ENCODE data around the gene DOK4.

The DOK4 gene

DNA sequence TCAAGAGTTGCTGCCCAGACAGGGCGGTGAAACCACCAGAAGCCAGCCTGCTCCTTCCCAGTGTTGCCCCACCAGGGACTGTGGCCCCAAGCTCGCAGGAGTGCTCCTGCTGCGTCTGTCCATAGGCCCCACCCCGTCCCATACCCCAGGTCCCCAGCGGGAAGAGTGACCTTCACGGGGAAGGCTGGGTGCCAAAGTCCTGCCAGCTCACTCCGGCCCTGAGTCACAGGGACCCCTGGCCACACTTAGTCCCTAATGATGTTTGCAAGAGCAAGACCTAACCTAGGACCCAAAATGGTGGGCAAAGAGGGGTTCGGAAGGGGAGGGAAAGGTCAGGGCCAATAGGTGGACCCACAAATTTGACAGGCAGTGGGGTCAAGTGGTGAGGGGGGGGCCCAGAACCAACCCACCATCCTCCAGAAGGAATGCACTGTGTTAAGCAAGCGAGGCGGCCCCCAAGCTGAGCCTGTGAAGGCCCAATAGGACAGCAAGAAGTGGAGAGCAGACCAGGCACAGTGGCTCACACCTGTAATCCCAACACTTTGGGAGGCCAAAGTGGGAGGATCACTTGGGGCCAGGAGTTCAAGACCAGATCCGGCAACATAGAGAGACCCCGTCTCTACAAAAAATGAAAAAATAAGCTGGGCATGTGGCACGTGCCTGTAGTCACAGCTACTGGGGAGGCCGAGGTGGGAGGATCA is 3.3 kb downstream of the DOK4 start:
- H3K27me3 ChIP-seq (ENCODE audit: control insufficient read depth, insufficient read depth, low read length) = no peaks in the 10 kb centered on the region
- no peak overlapping the region for H3K27ac ChIP-seq
- H3K4me2 ChIP-seq (ENCODE audit: low read length) = no peak overlapping the region
- H3K9me3 ChIP-seq (ENCODE audit: control insufficient read depth, low read length) = no peaks in the 10 kb centered on the region
- H3K4me1 ChIP-seq = peaks cover 15% of the 10 kb centered on the region
- no peak overlapping the region for H2AFZ ChIP-seq
- no peaks in the 10 kb centered on the region for H3K36me3 ChIP-seq (ENCODE audit: control insufficient read depth, insufficient read depth, low read length)
- no peak for TF ChIP-seq CTCF (IDR thresholded peaks at IDR 0.05)
- no peak overlapping the region for H3K4me3 ChIP-seq (ENCODE audit: low read depth, low read length)
- no peak overlapping the region for H3K9ac ChIP-seq
- H3K79me2 ChIP-seq = peaks cover 20% of the 10 kb centered on the region

DNA sequence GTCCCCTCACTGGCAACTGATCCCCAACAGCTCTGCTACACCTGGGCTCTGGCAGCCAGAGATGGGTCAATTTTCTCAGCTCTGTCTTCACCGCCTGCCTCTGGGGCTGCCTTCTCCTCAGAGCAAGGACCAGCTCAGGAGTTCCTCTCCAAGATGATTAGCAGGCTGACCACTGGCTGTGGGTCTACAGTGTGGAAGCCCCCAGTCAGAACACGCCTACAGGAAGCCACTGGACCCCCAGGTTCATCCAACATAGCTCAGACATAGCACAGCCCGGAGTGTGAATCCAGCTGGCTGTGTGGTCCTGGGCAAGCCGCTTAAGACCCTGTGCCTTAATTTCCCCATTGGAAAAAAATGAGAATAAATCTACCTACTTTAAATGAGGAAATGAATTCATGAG is 4.9 kb downstream of the DOK4 start:
- Histone ChIP-seq H3K4me1 (peaks cover 18% of the 10 kb centered on the region), H3K9ac (no peak overlapping the region), H3K79me2 (peaks cover 18% of the 10 kb centered on the region), H3K4me3 (ENCODE audit: low read depth, low read length) (no peak overlapping the region), H3K4me2 (ENCODE audit: low read length) (no peak overlapping the region), H3K27me3 (ENCODE audit: control insufficient read depth, insufficient read depth, low read length) (no peaks in the 10 kb centered on the region), H3K27ac (no peak overlapping the region), H3K36me3 (ENCODE audit: control insufficient read depth, insufficient read depth, low read length) (no peaks in the 10 kb centered on the region), H3K9me3 (ENCODE audit: control insufficient read depth, low read length) (no peaks in the 10 kb centered on the region), H2AFZ (no peak overlapping the region)
- TF ChIP-seq CTCF (IDR thresholded peaks at IDR 0.05) = no peak

DNA sequence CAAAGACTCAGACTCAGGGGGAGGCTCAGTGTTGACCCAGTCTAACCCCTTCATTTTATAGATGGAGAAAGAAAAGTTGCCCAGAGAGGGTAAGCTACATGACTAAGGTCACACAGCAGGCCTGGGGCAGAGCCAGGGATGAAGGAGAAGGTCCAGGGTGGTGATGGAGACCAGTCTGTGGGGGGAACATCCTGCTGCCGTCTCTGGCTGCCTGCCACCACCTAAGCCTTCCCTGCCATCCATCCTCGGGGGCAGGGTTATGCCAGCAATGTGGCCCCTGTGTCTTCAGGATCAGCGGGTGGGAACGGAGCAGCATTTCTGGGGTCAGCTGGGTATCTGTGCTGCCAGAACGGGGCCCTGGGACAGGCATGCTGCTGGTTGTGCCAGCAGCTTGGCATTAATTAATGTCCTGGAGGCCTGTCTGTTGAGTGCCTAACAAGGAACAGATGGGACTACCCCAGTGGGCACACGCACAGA is 5.5 kb downstream of the DOK4 start:
- Histone ChIP-seq H3K4me1 (peaks cover 20% of the 10 kb centered on the region), H2AFZ (no peak overlapping the region), H3K4me3 (ENCODE audit: low read depth, low read length) (no peak overlapping the region), H3K36me3 (ENCODE audit: control insufficient read depth, insufficient read depth, low read length) (no peaks in the 10 kb centered on the region), H3K9ac (no peak overlapping the region), H3K4me2 (ENCODE audit: low read length) (no peak overlapping the region), H3K9me3 (ENCODE audit: control insufficient read depth, low read length) (no peaks in the 10 kb centered on the region), H3K27me3 (ENCODE audit: control insufficient read depth, insufficient read depth, low read length) (no peaks in the 10 kb centered on the region), H3K27ac (no peak overlapping the region), H3K79me2 (peaks cover 18% of the 10 kb centered on the region)
- no peak for TF ChIP-seq CTCF (IDR thresholded peaks at IDR 0.05)

GRCh38 chr16:57479976-57480753 is 6.1 kb downstream of the DOK4 start:
- no peak overlapping the region for H3K27ac ChIP-seq
- no peak for TF ChIP-seq CTCF (IDR thresholded peaks at IDR 0.05)
- no peak overlapping the region for H3K9ac ChIP-seq
- no peaks in the 10 kb centered on the region for H3K36me3 ChIP-seq (ENCODE audit: control insufficient read depth, insufficient read depth, low read length)
- H3K4me2 ChIP-seq (ENCODE audit: low read length) = no peak overlapping the region
- H3K4me3 ChIP-seq (ENCODE audit: low read depth, low read length) = no peak overlapping the region
- peaks cover 18% of the 10 kb centered on the region for H3K79me2 ChIP-seq
- H2AFZ ChIP-seq = no peak overlapping the region
- H3K4me1 ChIP-seq = peaks cover 20% of the 10 kb centered on the region
- H3K9me3 ChIP-seq (ENCODE audit: control insufficient read depth, low read length) = no peaks in the 10 kb centered on the region
- H3K27me3 ChIP-seq (ENCODE audit: control insufficient read depth, insufficient read depth, low read length) = no peaks in the 10 kb centered on the region
